ENCODE data around the gene RPS6KA5. TPM values are rescaled to one million over a fixed set of nuclear protein-coding genes. Genes with fewer than 3 reads are reported as not detected.
A peak's percentile ranks its signal among the peaks of the same experiment; 100 is the strongest.
"Not testable (repeated sequence)": the region's sequence is repeated elsewhere in the genome, so short reads cannot be mapped to it uniquely, and the experiment has no call there.

Gene RPS6KA5
- total and polyA plus RNA-seq, 2 donors from 2014 or later = 0.95 to 9.4 TPM

- intact Hi-C loops (cut with DNase I) = no loop called here
- no peaks in the 10 kb centered on the region for H3K4me1 ChIP-seq (ENCODE audit: control insufficient read depth in 2 of 3, insufficient read depth in 2 of 3, low read depth in 1 of 3, low read length in 3 of 3)
Measured at GRCh38 chr14:91027561-91027960, 32.9 kb downstream of the RPS6KA5 start.

GRCh38 chr14:91022622-91023028 is 37.8 kb downstream of the RPS6KA5 start:
- FAIRE-seq; H3K9me3 ChIP-seq (ENCODE audit: control insufficient read depth in 2 of 3, insufficient read depth in 1 of 3, low read length in 3 of 3); DNase-seq; H3K4me1 ChIP-seq (ENCODE audit: control insufficient read depth in 2 of 3, insufficient read depth in 2 of 3, low read depth in 1 of 3, low read length in 3 of 3); H3K36me3 ChIP-seq (ENCODE audit: control insufficient read depth in 2 of 3, insufficient read depth in 3 of 3, low read length in 3 of 3); H3K27me3 ChIP-seq (ENCODE audit: control insufficient read depth, insufficient read depth, low read length); H3K27ac ChIP-seq (ENCODE audit: low read depth in 2 of 2, low read length in 2 of 2); intact Hi-C loops (cut with DNase I): not testable (repeated sequence)
- H3K4me3 ChIP-seq (ENCODE audit: low read length in 3 of 3) = peak overlapping the region in 2 of 3 donors; percentile 56 to 59
- H3K9ac ChIP-seq (ENCODE audit: low read length in 3 of 3) = peak overlapping the region in 1 of 3 donors; percentile 5

More at GRCh38 chr14:91027561-91027960, 32.9 kb downstream of the RPS6KA5 start:
- Histone ChIP-seq H3K4me3 (ENCODE audit: low read length in 3 of 3) (no peak overlapping the region), H3K27me3 (ENCODE audit: control insufficient read depth, insufficient read depth, low read length) (no peaks in the 10 kb centered on the region), H3K9me3 (ENCODE audit: control insufficient read depth in 2 of 3, insufficient read depth in 1 of 3, low read length in 3 of 3) (no peaks in the 10 kb centered on the region), H3K27ac (ENCODE audit: low read depth in 2 of 2, low read length in 2 of 2) (no peak overlapping the region), H3K9ac (ENCODE audit: low read length in 3 of 3) (no peak overlapping the region), H3K36me3 (ENCODE audit: control insufficient read depth in 2 of 3, insufficient read depth in 3 of 3, low read length in 3 of 3) (no peaks in the 10 kb centered on the region)
- DNase-seq = no peak
- no peak for TF ChIP-seq CTCF (IDR thresholded peaks at IDR 0.05; ENCODE audit: borderline replicate concordance, extremely low read depth, insufficient read depth)
- FAIRE-seq = no peak

- peaks cover 0 to 4% (median 2%) of the 10 kb centered on the region in 3 donors for H3K4me1 ChIP-seq (ENCODE audit: control insufficient read depth in 2 of 3, insufficient read depth in 2 of 3, low read depth in 1 of 3, low read length in 3 of 3)
- TF ChIP-seq CTCF (IDR thresholded peaks at IDR 0.05; ENCODE audit: borderline replicate concordance, extremely low read depth, insufficient read depth) = no peak
- DNase-seq (no peak), FAIRE-seq (no peak)
- H3K36me3 ChIP-seq (ENCODE audit: control insufficient read depth in 2 of 3, insufficient read depth in 3 of 3, low read length in 3 of 3) = no peaks in the 10 kb centered on the region
- H3K27me3 ChIP-seq (ENCODE audit: control insufficient read depth, insufficient read depth, low read length) = no peaks in the 10 kb centered on the region
- intact Hi-C loops (cut with DNase I) = no loop called here
- H3K4me3 ChIP-seq (ENCODE audit: low read length in 3 of 3) = peak overlapping the region in 2 of 3 donors; percentile 56 to 59
- H3K9ac ChIP-seq (ENCODE audit: low read length in 3 of 3) = peak overlapping the region in 1 of 3 donors; percentile 5
- H3K9me3 ChIP-seq (ENCODE audit: control insufficient read depth in 2 of 3, insufficient read depth in 1 of 3, low read length in 3 of 3) = no peaks in the 10 kb centered on the region
- no peak overlapping the region for H3K27ac ChIP-seq (ENCODE audit: low read depth in 2 of 2, low read length in 2 of 2)
Measured at GRCh38 chr14:91021991-91022621, 38.3 kb downstream of the RPS6KA5 start.

- Histone ChIP-seq H3K27ac (ENCODE audit: low read depth in 2 of 2, low read length in 2 of 2) (no peak overlapping the region), H3K4me3 (ENCODE audit: low read length in 3 of 3) (no peak overlapping the region), H3K27me3 (ENCODE audit: control insufficient read depth, insufficient read depth, low read length) (no peaks in the 10 kb centered on the region), H3K4me1 (ENCODE audit: control insufficient read depth in 2 of 3, insufficient read depth in 2 of 3, low read depth in 1 of 3, low read length in 3 of 3) (peaks cover 0 to 4% (median 2%) of the 10 kb centered on the region in 3 donors), H3K9ac (ENCODE audit: low read length in 3 of 3) (no peak overlapping the region), H3K36me3 (ENCODE audit: control insufficient read depth in 2 of 3, insufficient read depth in 3 of 3, low read length in 3 of 3) (no peaks in the 10 kb centered on the region), H3K9me3 (ENCODE audit: control insufficient read depth in 2 of 3, insufficient read depth in 1 of 3, low read length in 3 of 3) (no peaks in the 10 kb centered on the region)
- FAIRE-seq = no peak
- DNase-seq = no peak
- TF ChIP-seq CTCF (IDR thresholded peaks at IDR 0.05; ENCODE audit: borderline replicate concordance, extremely low read depth, insufficient read depth) = no peak
- intact Hi-C loops (cut with DNase I) = no loop called here
Measured at GRCh38 chr14:91021115-91021514, 39.3 kb downstream of the RPS6KA5 start.
